Natural killer cell treated with Interleukin-12 subunit alpha and Interleukin-12 subunit beta and Interleukin-15 and Interleukin-18, amount 100 ng/mL, for 72 hours (primary cell): Measurements from ENCODE around the gene ITGB3BP. TPM values are rescaled to one million over a fixed set of nuclear protein-coding genes. Genes with fewer than 3 reads are reported as not detected.

Experiments
- total RNA-seq, 2 donors: library from RNA; stranded (reverse); gene quantifications; one replicate each; pipeline ENCODE4 v1.2.3, GENCODE V29; 2022

ITGB3BP gene
- total RNA-seq, 2 donors from 2014 or later, result 35.0 to 48.3 TPM

Other genes starting within 250 kb of the ITGB3BP start
- not detected for gene FOXD3, start 200.7 kb downstream of the ITGB3BP start, total RNA-seq
- gene ALG6, start 155.6 kb downstream of the ITGB3BP start, total RNA-seq, result 10 to 100 TPM; 18.3 to 21.3 TPM
- 1 to 10 TPM; 3.7 to 7.1 TPM for gene EFCAB7, start 300 bp upstream of the ITGB3BP start, total RNA-seq
- 10 to 100 TPM; 43.7 to 54.6 TPM for gene PGM1, start 70.2 kb upstream of the ITGB3BP start, total RNA-seq